Esophagus squamous epithelium (tissue), 4 donors: ENCODE data around the gene GNAI1.

Experiments
- POLR2A ChIP-seq, 4 donors: fragments of 450-650 bp; IDR thresholded peaks; one replicate each; pipeline ENCODE4 v1.6.1; 2017; ENCODE audit warnings: antibody characterized with exemption in 4 of 4, mild to moderate bottlenecking in 4 of 4, moderate library complexity in 3 of 4
- TF ChIP-seq, protein P1 (sequence below), 6 experiments: fragments of 450-650 bp in 4 of 6; fragments of 200-600 bp in 2 of 6; sonication (generic) in 2 of 6; IDR thresholded peaks; one replicate each; pipeline ENCODE4 v1.5.1; 2016 to 2019; ENCODE audit warnings: antibody characterized with exemption in 6 of 6, mild to moderate bottlenecking in 4 of 6, moderate library complexity in 4 of 6

DNA sequence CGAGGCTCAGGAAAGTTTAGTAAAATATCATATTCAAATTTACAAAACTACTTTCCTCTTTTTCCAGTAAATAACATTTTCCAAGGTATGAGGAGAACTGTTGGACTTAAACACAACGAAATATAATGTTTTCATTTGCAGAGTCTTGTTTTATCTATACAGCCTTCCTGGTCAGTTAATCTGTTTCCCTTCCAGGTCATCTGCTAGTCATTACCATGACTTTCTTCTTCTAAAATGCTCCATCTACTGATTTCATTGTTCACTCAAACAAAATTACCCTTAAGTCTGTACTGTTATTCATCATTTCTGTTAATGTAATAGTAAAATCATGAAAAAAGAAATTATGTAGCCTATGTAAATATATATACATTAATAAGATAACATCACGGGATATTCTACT is 69.8 kb downstream of the GNAI1 start:
- TF ChIP-seq, protein P1, sequence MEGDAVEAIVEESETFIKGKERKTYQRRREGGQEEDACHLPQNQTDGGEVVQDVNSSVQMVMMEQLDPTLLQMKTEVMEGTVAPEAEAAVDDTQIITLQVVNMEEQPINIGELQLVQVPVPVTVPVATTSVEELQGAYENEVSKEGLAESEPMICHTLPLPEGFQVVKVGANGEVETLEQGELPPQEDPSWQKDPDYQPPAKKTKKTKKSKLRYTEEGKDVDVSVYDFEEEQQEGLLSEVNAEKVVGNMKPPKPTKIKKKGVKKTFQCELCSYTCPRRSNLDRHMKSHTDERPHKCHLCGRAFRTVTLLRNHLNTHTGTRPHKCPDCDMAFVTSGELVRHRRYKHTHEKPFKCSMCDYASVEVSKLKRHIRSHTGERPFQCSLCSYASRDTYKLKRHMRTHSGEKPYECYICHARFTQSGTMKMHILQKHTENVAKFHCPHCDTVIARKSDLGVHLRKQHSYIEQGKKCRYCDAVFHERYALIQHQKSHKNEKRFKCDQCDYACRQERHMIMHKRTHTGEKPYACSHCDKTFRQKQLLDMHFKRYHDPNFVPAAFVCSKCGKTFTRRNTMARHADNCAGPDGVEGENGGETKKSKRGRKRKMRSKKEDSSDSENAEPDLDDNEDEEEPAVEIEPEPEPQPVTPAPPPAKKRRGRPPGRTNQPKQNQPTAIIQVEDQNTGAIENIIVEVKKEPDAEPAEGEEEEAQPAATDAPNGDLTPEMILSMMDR (IDR thresholded peaks at IDR 0.05) = no peak
- no peak for TF ChIP-seq POLR2A (IDR thresholded peaks at IDR 0.05)
